Anterior cingulate cortex (tissue), 58 donors: Measurements from ENCODE around the gene RARRES2.
A peak's percentile ranks its signal among the peaks of the same experiment; 100 is the strongest.
"Not testable (repeated sequence)": the region's sequence is repeated elsewhere in the genome, so short reads cannot be mapped to it uniquely, and the experiment has no call there.

ENCODE experiments used
- DNase-seq, 58 donors: peaks; one replicate each; lab custom pipeline; 2025; lab: John Stamatoyannopoulos, UW

RARRES2 gene

GRCh38 chr7:150341263-150342120 lies at the start of gene RARRES2:
RARRES2 (minus strand) TSS chr7:150341629; CDS start chr7:150340609, 1,020 bp downstream.
- peak in 11 of 58 donors; percentile 12 to 49 (median 24) for DNase-seq

- no peak for DNase-seq
These were observed 48.8 kb upstream of the RARRES2 start for GRCh38 chr7:150390205-150390604.

DNA sequence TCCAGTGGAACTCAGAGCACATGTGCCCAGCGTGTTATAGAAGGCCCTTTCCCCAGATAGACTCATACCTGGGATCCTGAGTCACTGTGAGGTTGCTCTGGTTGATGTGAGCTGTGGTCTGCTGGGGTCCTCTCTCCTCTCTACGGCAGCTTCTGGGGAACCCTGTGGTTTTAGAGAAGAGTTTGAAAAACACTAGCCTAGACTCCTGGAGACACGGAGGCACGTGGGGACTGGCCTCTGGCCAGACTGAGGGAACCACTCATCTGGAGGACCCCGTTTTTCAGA lies 48.0 kb upstream of the RARRES2 start:
- DNase-seq, result no peak

GRCh38 chr7:150388709-150389531 lies 47.5 kb upstream of the RARRES2 start:
- peak in 54 of 58 donors; percentile 32 to 90 (median 72) for DNase-seq

- DNase-seq, result no peak
These were observed 46.9 kb upstream of the RARRES2 start for GRCh38 chr7:150388306-150388705.

DNA sequence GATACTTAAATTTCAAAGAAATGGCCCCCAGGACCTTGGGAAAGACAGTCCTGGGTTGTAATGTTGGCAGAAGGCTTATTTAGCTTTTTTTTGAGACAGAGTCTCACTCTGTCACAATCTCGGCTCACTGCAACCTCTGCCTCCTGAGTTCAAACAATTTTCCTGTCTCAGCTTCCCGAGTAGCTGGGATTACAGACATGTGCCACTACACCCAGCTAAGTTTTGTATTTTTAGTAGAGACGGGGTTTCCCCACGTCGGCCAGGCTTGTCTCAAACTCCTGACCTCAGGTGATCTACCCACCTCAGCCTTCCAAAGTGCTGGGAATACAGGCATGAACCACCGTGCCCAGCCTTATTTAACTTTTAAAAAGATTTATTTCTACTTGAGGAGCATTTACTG lies 44.5 kb upstream of the RARRES2 start:
- not testable (repeated sequence) for DNase-seq

DNA sequence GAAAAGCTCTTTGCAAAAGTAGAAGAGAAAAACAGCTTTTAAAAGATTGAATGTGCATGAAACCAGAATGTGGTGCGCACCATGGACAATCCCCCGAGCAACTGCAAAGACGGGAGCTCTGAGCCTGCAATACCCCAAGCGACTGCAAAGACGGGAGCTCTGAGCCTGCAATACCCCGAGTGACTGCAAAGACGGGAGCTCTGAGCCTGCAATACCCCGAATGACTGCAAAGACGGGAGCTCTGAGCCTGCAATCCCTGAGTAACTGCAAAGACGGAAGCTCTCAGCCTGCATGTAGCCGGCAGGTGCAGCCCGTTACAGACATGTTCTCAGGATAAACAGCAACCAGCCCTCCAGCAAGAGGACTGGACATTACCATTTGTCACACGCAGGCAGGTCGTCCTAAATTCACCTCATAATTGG lies 43.9 kb upstream of the RARRES2 start:
- peak in 2 of 58 donors; percentile 28 to 52 for DNase-seq

GRCh38 chr7:150384406-150385301 lies 43.2 kb upstream of the RARRES2 start:
- no peak for DNase-seq

DNA sequence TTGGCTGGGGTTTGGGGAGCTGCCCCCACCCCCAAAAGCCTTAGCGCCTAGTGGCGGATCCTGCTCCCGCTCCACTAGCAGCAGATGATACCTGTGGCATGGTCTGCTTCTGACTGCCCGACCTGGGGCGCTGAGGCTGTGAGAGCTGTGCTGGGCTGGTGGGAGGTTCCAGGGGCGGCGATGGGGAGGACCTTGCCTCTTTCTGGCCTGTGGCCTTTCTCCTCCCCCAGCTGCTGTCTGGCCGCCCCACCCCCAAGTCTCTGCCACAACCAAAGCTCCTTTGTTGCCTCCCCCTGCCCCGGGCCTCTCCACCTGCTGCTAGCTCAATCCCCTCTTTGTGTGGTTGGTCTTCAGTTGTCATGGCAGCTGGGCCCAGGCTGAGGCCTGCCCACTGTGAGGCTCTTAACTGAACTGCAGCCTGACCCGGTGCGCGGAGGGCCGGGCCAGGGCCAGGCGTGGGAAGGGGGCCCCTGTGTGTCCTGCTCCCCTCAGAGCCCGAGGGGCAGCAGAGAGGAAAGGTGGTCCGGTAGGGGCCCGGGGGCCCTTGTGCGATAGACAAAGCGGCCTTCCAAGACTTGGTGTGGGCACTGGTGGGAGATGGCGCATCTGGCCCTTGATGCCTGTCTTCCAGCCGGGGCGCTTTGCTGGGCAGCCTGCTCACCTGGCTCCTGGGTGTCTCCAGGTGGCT lies 42.4 kb upstream of the RARRES2 start:
- DNase-seq, result peak in 57 of 58 donors; percentile 35 to 99 (median 93)

DNA sequence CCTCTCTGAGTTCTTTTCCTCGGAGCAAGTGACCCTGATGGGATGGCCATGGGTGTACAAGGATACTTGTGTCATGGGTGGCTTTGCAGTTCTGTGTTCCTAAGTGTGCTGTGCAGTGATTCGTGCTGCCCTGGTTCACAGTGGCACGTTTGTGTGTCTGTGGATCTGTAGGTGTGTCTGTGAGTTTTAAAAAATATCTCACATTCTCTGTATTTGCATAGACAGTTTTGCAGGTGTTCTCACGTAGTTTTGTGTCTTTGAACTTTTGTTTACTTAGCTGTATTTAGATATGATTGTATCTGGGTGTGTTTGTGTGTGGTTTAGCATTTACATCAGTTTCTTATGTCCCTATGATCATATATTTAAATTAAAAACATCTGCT lies 41.4 kb upstream of the RARRES2 start:
- no peak for DNase-seq

DNA sequence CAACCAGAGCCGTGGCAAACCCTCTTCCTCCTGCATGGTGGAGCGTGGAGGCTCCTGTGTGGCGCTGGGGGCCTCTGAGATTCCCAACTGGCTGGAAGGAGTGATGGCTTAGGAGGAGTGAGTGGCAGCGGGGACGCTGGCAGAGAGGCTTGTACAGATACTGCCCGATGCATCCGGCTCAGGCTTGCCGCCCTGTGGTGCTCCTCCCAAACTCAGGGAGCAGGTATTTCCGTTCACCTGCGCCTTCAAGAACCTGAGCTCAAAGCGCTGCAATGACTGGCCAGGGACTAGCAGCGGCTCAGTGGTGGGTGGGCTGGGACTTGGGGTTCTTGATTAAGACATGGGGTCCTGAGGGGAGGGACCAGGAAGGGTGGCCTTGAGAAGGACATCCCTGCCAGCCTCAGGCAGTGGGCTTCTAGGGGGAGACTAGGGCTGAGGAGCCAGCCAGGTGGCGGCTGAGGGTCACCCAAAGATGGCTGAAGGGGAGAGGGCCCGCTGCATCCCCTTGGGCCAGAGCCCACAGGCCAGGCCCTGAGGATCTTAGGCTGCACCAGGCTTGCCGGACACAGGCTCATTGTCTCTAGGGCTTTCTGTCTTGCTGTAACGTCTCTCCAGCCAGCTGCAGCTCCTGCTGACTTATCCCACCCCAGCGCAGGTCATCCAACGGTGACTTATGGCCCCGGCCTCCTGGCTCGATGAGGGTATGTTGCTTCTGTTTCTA lies 40.9 kb upstream of the RARRES2 start:
- peak in 22 of 58 donors; percentile 17 to 65 (median 44) for DNase-seq

DNA sequence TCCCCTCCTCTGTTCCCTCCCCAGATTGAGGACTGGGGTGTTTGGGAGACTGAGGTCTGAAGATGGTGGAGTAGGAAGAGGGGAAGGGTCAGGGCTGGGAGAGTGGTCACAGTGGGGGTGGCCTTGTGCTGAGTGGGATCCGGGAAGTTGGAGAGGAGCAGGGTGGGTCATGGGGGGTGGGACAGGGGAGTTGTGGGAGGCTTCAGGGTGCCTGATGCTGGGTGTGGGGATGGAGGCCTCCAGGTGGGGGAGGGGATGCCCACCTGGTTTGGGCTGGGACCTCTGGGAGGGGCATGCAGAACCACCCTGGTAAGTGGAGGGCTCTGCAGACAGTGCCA lies 40.3 kb upstream of the RARRES2 start:
- no peak for DNase-seq

GRCh38 chr7:150381096-150381495 lies 39.7 kb upstream of the RARRES2 start:
- DNase-seq, result no peak

- DNase-seq, result no peak
These were observed 39.0 kb upstream of the RARRES2 start for GRCh38 chr7:150380463-150380862.

DNA sequence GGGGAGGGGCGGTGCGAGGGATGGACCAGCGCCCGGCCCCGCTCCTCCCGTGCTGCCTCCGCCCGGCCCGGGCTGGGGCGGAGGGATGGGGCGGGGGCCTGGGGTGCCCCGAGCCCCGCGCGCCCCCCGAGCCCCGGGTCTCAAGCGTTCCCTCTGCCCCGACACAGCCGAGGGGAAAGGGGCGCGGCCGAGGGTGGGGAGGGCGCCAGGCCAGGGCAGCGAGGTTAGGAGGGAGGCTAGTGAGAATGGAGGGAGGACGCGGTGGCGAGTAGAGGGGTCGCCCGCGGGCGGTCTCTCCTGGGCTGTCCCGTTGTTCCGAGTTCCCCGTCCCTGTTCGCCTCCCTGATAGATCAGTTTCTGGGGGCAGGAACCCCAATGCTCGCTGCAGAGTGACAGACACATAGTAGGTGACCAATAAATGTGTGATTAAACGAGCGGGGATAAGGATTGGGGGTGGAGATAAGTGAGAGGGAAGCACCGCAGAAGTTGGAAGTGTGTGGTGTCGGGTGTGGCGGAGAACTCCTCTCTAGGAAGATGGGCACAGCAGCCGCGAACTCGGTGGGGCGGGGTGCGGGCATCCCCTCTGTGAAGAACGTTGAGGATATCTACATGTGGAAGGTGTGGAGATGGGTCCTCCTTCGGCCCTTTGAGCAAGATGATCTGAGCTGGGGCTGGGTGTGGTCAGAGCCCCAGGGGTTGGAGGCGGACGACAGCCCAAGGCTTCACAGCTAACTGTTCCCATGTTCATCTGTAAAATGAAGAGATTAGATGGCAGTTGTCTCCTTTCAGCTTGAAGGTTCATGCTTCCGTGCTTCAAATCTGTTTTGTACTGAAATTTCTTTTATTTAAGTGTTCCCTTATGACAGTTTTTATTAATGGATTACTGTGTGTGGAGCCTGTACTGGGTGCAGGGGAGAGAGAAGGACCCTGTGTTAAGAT lies 38.3 kb upstream of the RARRES2 start:
- peak in 11 of 58 donors; percentile 25 to 59 (median 50) for DNase-seq

GRCh38 chr7:150378853-150379440 lies 37.5 kb upstream of the RARRES2 start, which contains the start of gene ZNF775:
ZNF775 (plus strand) TSS chr7:150379330; CDS start chr7:150388471, 9,141 bp downstream.
- peak; percentile 58 to 97 (median 93) for DNase-seq

DNA sequence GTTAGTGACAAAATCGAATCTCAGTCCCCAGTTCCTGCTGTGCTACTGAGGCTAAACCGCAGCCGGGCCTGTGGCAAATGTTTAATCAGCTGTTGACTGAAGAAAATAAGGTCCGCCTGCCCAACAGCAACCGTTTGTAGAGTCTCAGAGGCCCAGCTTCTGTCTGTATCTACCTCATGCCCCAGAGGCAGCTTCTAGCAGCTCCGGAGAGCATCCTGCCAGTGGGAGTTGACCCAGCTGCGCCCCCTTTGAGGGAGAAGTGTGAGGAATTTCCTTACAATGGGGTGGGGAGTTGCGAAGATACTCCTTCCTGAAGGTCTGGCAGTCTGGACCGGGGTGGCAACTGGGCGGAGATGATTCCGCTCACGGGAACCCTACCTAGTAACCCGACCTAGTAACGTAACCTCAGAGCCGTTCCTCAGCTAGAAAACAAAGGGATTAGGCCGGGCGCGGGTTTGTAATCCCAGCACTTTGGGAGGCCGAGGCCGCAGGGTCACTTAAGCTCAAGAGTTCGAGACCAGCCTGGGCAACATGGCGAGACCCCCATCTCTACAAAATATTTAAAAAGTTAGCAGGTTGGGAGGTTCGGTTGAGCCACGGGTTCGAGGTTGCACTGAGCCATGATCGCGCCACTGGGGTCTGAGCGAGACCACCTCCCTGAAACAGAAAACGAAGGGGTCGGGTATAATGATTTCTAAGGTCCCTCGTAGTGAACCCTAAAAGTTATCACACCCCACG lies 36.9 kb upstream of the RARRES2 start:
- peak in 18 of 58 donors; percentile 20 to 46 (median 36) for DNase-seq
